ENCODE data around the gene ATG5.

ATG5 gene

GRCh38 chr6:106163446-106163965 lies 162.1 kb downstream of the ATG5 start:
- peak overlapping the region; percentile 99 for H3K4me2 ChIP-seq
- 0 out of 2 replicates have a peak overlapping the region, but pooled peaks have one; percentile 2 for H2AFZ ChIP-seq (ENCODE audit: low read depth)
- no peak for TF ChIP-seq CTCF (conservative IDR thresholded peaks at IDR 0.05; ENCODE audit: low read depth, low read length)
- H3K27me3 ChIP-seq (ENCODE audit: insufficient read depth, low read depth), result no peaks in the 10 kb centered on the region
- H3K36me3 ChIP-seq (ENCODE audit: insufficient read depth), result no peaks in the 10 kb centered on the region
- H3K9ac ChIP-seq, result peak overlapping the region; percentile 82
- H3K79me2 ChIP-seq (ENCODE audit: insufficient read depth, low read depth), result peaks cover 21% of the 10 kb centered on the region; the same call in 1 of the 2 replicates
- H3K4me3 ChIP-seq (IDR thresholded peaks at IDR 0.05; ENCODE audit: insufficient read depth, low read depth, low read length), result no peak overlapping the region
- H4K20me1 ChIP-seq (ENCODE audit: insufficient read depth), result no peaks in the 10 kb centered on the region
- peak overlapping the region; percentile 99 for H3K27ac ChIP-seq
- H3K4me1 ChIP-seq (ENCODE audit: low read depth, poor library complexity, severe bottlenecking), result peaks cover 79% of the 10 kb centered on the region

GRCh38 chr6:106162921-106163320 lies 162.6 kb downstream of the ATG5 start:
- Histone ChIP-seq H3K27ac (peak overlapping the region; percentile 99), H4K20me1 (ENCODE audit: insufficient read depth) (no peaks in the 10 kb centered on the region)

GRCh38 chr6:106161893-106162292 lies 163.7 kb downstream of the ATG5 start:
- peaks cover 80% of the 10 kb centered on the region for H3K4me1 ChIP-seq (ENCODE audit: low read depth, poor library complexity, severe bottlenecking)
- H4K20me1 ChIP-seq (ENCODE audit: insufficient read depth), result no peaks in the 10 kb centered on the region
- H3K4me2 ChIP-seq, result peak overlapping the region; percentile 99
- peaks cover 18% of the 10 kb centered on the region; the same call in 1 of the 2 replicates for H3K79me2 ChIP-seq (ENCODE audit: insufficient read depth, low read depth)
- no peak overlapping the region for H3K4me3 ChIP-seq (IDR thresholded peaks at IDR 0.05; ENCODE audit: insufficient read depth, low read depth, low read length)
- no peaks in the 10 kb centered on the region for H3K27me3 ChIP-seq (ENCODE audit: insufficient read depth, low read depth)
- no peak for TF ChIP-seq CTCF (conservative IDR thresholded peaks at IDR 0.05; ENCODE audit: low read depth, low read length)
- H2AFZ ChIP-seq (ENCODE audit: low read depth), result no peak overlapping the region
- H3K27ac ChIP-seq, result peak overlapping the region; percentile 99
- H3K9ac ChIP-seq, result no peak overlapping the region
- no peaks in the 10 kb centered on the region for H3K36me3 ChIP-seq (ENCODE audit: insufficient read depth)

More at GRCh38 chr6:106162921-106163320, 162.6 kb downstream of the ATG5 start:
- H3K4me2 ChIP-seq, result peak overlapping the region; percentile 99
- 0 out of 2 replicates have a peak overlapping the region, but pooled peaks have one; percentile 2 for H2AFZ ChIP-seq (ENCODE audit: low read depth)
- H3K9ac ChIP-seq, result peak overlapping the region; percentile 82; the same call in 1 of the 2 replicates
- peaks cover 18% of the 10 kb centered on the region; the same call in 1 of the 2 replicates for H3K79me2 ChIP-seq (ENCODE audit: insufficient read depth, low read depth)
- no peaks in the 10 kb centered on the region for H3K36me3 ChIP-seq (ENCODE audit: insufficient read depth)
- no peak overlapping the region for H3K4me3 ChIP-seq (IDR thresholded peaks at IDR 0.05; ENCODE audit: insufficient read depth, low read depth, low read length)
- peaks cover 79% of the 10 kb centered on the region for H3K4me1 ChIP-seq (ENCODE audit: low read depth, poor library complexity, severe bottlenecking)
- no peaks in the 10 kb centered on the region for H3K27me3 ChIP-seq (ENCODE audit: insufficient read depth, low read depth)
- no peak for TF ChIP-seq CTCF (conservative IDR thresholded peaks at IDR 0.05; ENCODE audit: low read depth, low read length)

- Histone ChIP-seq H3K4me1 (ENCODE audit: low read depth, poor library complexity, severe bottlenecking) (peaks cover 80% of the 10 kb centered on the region), H3K79me2 (ENCODE audit: insufficient read depth, low read depth) (peaks cover 18% of the 10 kb centered on the region; the same call in 1 of the 2 replicates), H3K27me3 (ENCODE audit: insufficient read depth, low read depth) (no peaks in the 10 kb centered on the region), H3K36me3 (ENCODE audit: insufficient read depth) (no peaks in the 10 kb centered on the region), H3K4me2 (peak overlapping the region; percentile 99; the same call in 1 of the 2 replicates), H3K9ac (no peak overlapping the region), H3K27ac (peak overlapping the region; percentile 99; the same call in 1 of the 2 replicates), H2AFZ (ENCODE audit: low read depth) (no peak overlapping the region), H4K20me1 (ENCODE audit: insufficient read depth) (no peaks in the 10 kb centered on the region), H3K4me3 (IDR thresholded peaks at IDR 0.05; ENCODE audit: insufficient read depth, low read depth, low read length) (no peak overlapping the region)
- TF ChIP-seq CTCF (conservative IDR thresholded peaks at IDR 0.05; ENCODE audit: low read depth, low read length), result no peak
These were observed 164.2 kb downstream of the ATG5 start for GRCh38 chr6:106161311-106161874.

All from KMS-11 (cell line).